ENCODE measurements around the gene ACACA.

DNA sequence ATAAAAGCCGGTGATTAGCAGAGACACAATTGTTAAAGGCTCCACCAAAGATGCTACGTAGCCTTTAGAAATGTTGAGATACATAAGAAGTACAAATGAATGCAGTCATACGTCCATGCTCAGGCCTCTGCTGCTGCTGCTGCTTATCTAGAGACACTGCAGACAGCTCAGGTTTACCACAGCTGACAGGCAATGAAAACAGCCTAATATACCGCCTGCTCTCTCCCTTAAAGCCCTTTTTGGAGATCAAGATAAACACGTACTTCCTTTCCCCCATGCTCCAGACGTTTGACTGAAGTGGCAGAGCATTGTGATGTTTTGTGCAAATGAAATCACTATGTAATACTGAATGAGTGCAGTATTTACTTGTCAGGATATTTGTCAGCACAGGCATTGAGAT, 272.6 kb downstream of the ACACA start:
- TF ChIP-seq POLR2A (IDR thresholded peaks at IDR 0.05; ENCODE audit: low read depth, low read length) (no peak), TAF1 (IDR thresholded peaks at IDR 0.05; ENCODE audit: borderline replicate concordance, low read depth, low read length) (no peak), POLR2AphosphoS5 (IDR thresholded peaks at IDR 0.05; ENCODE audit: low read depth, low read length) (no peak)

Data from GM12892 (cell line).